ENCODE data around the gene OR5T1. TPM values are rescaled to one million over a fixed set of nuclear protein-coding genes. Genes with fewer than 3 reads are reported as not detected.

The OR5T1 gene
- total RNA-seq (not detected in 2 replicates), polyA plus RNA-seq (not detected in 2 replicates), polyA minus RNA-seq (ENCODE audit: low replicate concordance) (not detected in 2 replicates)
- polyA plus RNA-seq (2012): not detected in 2 replicates

GRCh38 chr11:56273854-56274253, at the start of gene OR5T1:
TSS of gene OR5T1 (plus strand) at chr11:56274154. CDS start at chr11:56275639, 1,485 bp downstream.
- no peak for DNase-seq (ENCODE audit: low read depth in 2 of 2)
- H2AFZ ChIP-seq (ENCODE audit: low read length): no peak within 1 kb of the TSS
- H3K4me1 ChIP-seq (ENCODE audit: control insufficient read depth, extremely low read depth, insufficient read depth, low read length): no peaks in the 10 kb centered on the region
- TF ChIP-seq CTCF (conservative IDR thresholded peaks at IDR 0.05 in 1 of 2, IDR thresholded peaks at IDR 0.05 in 1 of 2; ENCODE audit: low read depth in 1 of 2, low read length in 2 of 2) (no peak), EZH2 (IDR thresholded peaks at IDR 0.05; ENCODE audit: low read length, missing control alignments) (no peak)
- no peaks in the 10 kb centered on the region for H4K20me1 ChIP-seq (ENCODE audit: control insufficient read depth, extremely low read depth, insufficient read depth, low read length)
- H3K79me2 ChIP-seq (ENCODE audit: control insufficient read depth, insufficient read depth, low read length): no peaks in the 10 kb centered on the region
- H3K9me3 ChIP-seq (ENCODE audit: control insufficient read depth, insufficient read depth, low read depth, low read length): no peaks in the 10 kb centered on the region
- no peak within 1 kb of the TSS for H3K27ac ChIP-seq (ENCODE audit: insufficient read depth, low read length)
- no peaks in the 10 kb centered on the region for H3K27me3 ChIP-seq (ENCODE audit: control insufficient read depth, insufficient read depth, low read length)
- no peak within 1 kb of the TSS for H3K4me2 ChIP-seq (ENCODE audit: extremely low read depth, insufficient read depth, low read length)
- no peak within 1 kb of the TSS for H3K9ac ChIP-seq (ENCODE audit: insufficient read depth, low read length)
- no peaks in the 10 kb centered on the region for H3K36me3 ChIP-seq (ENCODE audit: control insufficient read depth, insufficient read depth, low read length)
- no peak within 1 kb of the TSS for H3K4me3 ChIP-seq (replicated peaks in 1 of 4; ENCODE audit: control extremely low read depth in 1 of 4, insufficient read depth in 1 of 4, low read depth in 3 of 4, low read length in 4 of 4)

GRCh38 chr11:56234155-56234554, 39.8 kb upstream of the OR5T1 start, which contains the start of gene OR5T2:
TSS of gene OR5T2 (minus strand) at chr11:56234255. CDS start at chr11:56233062, 1,193 bp downstream.
- Histone ChIP-seq H2AFZ (ENCODE audit: low read length) (no peak within 1 kb of the TSS), H3K4me1 (ENCODE audit: control insufficient read depth, extremely low read depth, insufficient read depth, low read length) (no peaks in the 10 kb centered on the region), H4K20me1 (ENCODE audit: control insufficient read depth, extremely low read depth, insufficient read depth, low read length) (no peaks in the 10 kb centered on the region), H3K27ac (ENCODE audit: insufficient read depth, low read length) (no peak within 1 kb of the TSS), H3K9ac (ENCODE audit: insufficient read depth, low read length) (no peak within 1 kb of the TSS), H3K36me3 (ENCODE audit: control insufficient read depth, insufficient read depth, low read length) (no peaks in the 10 kb centered on the region), H3K9me3 (ENCODE audit: control insufficient read depth, insufficient read depth, low read depth, low read length) (no peaks in the 10 kb centered on the region), H3K27me3 (ENCODE audit: control insufficient read depth, insufficient read depth, low read length) (no peaks in the 10 kb centered on the region), H3K79me2 (ENCODE audit: control insufficient read depth, insufficient read depth, low read length) (no peaks in the 10 kb centered on the region), H3K4me2 (ENCODE audit: extremely low read depth, insufficient read depth, low read length) (no peak within 1 kb of the TSS), H3K4me3 (replicated peaks in 1 of 4; ENCODE audit: control extremely low read depth in 1 of 4, insufficient read depth in 1 of 4, low read depth in 3 of 4, low read length in 4 of 4) (no peak within 1 kb of the TSS)
- no peak for DNase-seq (ENCODE audit: low read depth in 2 of 2)
- TF ChIP-seq CTCF (conservative IDR thresholded peaks at IDR 0.05 in 1 of 2, IDR thresholded peaks at IDR 0.05 in 1 of 2; ENCODE audit: low read depth in 1 of 2, low read length in 2 of 2) (no peak), EZH2 (IDR thresholded peaks at IDR 0.05; ENCODE audit: low read length, missing control alignments) (no peak)

- DNase-seq (ENCODE audit: low read depth in 2 of 2): no peak
- Histone ChIP-seq H3K9ac (ENCODE audit: insufficient read depth, low read length) (no peak within 1 kb of the TSS), H2AFZ (ENCODE audit: low read length) (no peak within 1 kb of the TSS), H3K27me3 (ENCODE audit: control insufficient read depth, insufficient read depth, low read length) (no peaks in the 10 kb centered on the region), H3K4me1 (ENCODE audit: control insufficient read depth, extremely low read depth, insufficient read depth, low read length) (no peaks in the 10 kb centered on the region), H3K27ac (ENCODE audit: insufficient read depth, low read length) (no peak within 1 kb of the TSS), H3K9me3 (ENCODE audit: control insufficient read depth, insufficient read depth, low read depth, low read length) (no peaks in the 10 kb centered on the region), H3K79me2 (ENCODE audit: control insufficient read depth, insufficient read depth, low read length) (no peaks in the 10 kb centered on the region), H3K4me3 (replicated peaks in 1 of 4; ENCODE audit: control extremely low read depth in 1 of 4, insufficient read depth in 1 of 4, low read depth in 3 of 4, low read length in 4 of 4) (no peak within 1 kb of the TSS), H3K4me2 (ENCODE audit: extremely low read depth, insufficient read depth, low read length) (no peak within 1 kb of the TSS), H4K20me1 (ENCODE audit: control insufficient read depth, extremely low read depth, insufficient read depth, low read length) (no peaks in the 10 kb centered on the region), H3K36me3 (ENCODE audit: control insufficient read depth, insufficient read depth, low read length) (no peaks in the 10 kb centered on the region)
- no peak for TF ChIP-seq EZH2 (IDR thresholded peaks at IDR 0.05; ENCODE audit: low read length, missing control alignments)
- no peak for TF ChIP-seq CTCF (conservative IDR thresholded peaks at IDR 0.05 in 1 of 2, IDR thresholded peaks at IDR 0.05 in 1 of 2; ENCODE audit: low read depth in 1 of 2, low read length in 2 of 2)
Observed at GRCh38 chr11:56251954-56252353, 22.0 kb upstream of the OR5T1 start, which contains the start of gene OR5T3. TSS of gene OR5T3 (plus strand) at chr11:56252254. CDS start at chr11:56252254, 0 bp downstream.

Measured in fibroblast of lung (primary cell).